ENCODE results near the gene PPP1R12A. TPM values are rescaled to one million over a fixed set of nuclear protein-coding genes. Genes with fewer than 3 reads are reported as not detected.

The PPP1R12A gene
- total and polyA plus RNA-seq, 5 donors, result 20.2 to 77.1 (median 70.5) TPM

GRCh38 chr12:79841248-79841877 is 93.5 kb downstream of the PPP1R12A start:
- WGBS, result 63% methylated on average over 4 of the region's 4 CpGs
- intact Hi-C loops (cut with DNase I), result no loop called here
- DNase-seq, result no peak
- peak in 1 of 2 donors; percentile 66 for ATAC-seq
- Histone ChIP-seq H3K4me1 (ENCODE audit: control insufficient read depth, insufficient read depth, low read length) (peaks cover 5% of the 10 kb centered on the region), H3K4me3 (ENCODE audit: low read length) (no peak overlapping the region), H3K27me3 (ENCODE audit: control insufficient read depth, insufficient read depth) (no peaks in the 10 kb centered on the region), H3K9me3 (ENCODE audit: control insufficient read depth, low read length) (no peaks in the 10 kb centered on the region), H3K27ac (ENCODE audit: low read length) (peak overlapping the region; percentile 78)

- Histone ChIP-seq H3K27me3 (ENCODE audit: control insufficient read depth, insufficient read depth) (no peaks in the 10 kb centered on the region), H3K9me3 (ENCODE audit: control insufficient read depth, low read length) (no peaks in the 10 kb centered on the region), H3K4me1 (ENCODE audit: control insufficient read depth, insufficient read depth, low read length) (peaks cover 5% of the 10 kb centered on the region), H3K4me3 (ENCODE audit: low read length) (no peak overlapping the region), H3K27ac (ENCODE audit: low read length) (no peak overlapping the region)
- intact Hi-C loops (cut with DNase I), result no loop called here
- DNase-seq (no peak), ATAC-seq (no peak)
- WGBS, result 100% methylated on average over 3 of the region's 3 CpGs
Measured at GRCh38 chr12:79838359-79838758, 96.5 kb downstream of the PPP1R12A start.

DNA sequence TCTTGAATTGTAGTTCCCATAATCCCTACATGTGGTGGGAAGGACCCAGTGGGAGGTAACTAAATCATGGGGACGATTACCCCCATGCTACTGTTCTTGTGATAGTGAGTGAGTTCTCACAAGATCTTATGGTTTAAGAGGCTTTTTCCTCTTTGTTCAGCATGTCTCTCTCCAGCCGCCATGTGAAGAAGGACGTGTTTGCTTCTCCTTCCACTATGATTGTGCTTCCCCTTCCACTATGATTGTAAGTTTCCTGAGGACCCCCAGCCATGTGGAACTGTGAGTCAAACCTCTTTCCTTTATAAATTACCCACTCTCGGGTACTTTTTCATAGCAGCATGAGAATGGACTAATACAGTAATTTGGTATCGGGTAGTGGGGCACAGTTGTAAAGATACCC is 97.3 kb downstream of the PPP1R12A start:
- 93% methylated on average over 5 of the region's 5 CpGs for WGBS
- intact Hi-C loops (cut with DNase I), result no loop called here
- H3K27me3 ChIP-seq (ENCODE audit: control insufficient read depth, insufficient read depth), result no peaks in the 10 kb centered on the region
- H3K4me3 ChIP-seq (ENCODE audit: low read length), result no peak overlapping the region
- H3K9me3 ChIP-seq (ENCODE audit: control insufficient read depth, low read length), result no peaks in the 10 kb centered on the region
- H3K4me1 ChIP-seq (ENCODE audit: control insufficient read depth, insufficient read depth, low read length), result peaks cover 7% of the 10 kb centered on the region
- ATAC-seq (no peak), DNase-seq (no peak)
- H3K27ac ChIP-seq (ENCODE audit: low read length), result no peak overlapping the region

- peak; percentile 28 to 31 for ATAC-seq
- 77% methylated on average over 2 of the region's 2 CpGs for WGBS
- intact Hi-C loops (cut with DNase I), result no loop called here
- peaks cover 5% of the 10 kb centered on the region for H3K4me1 ChIP-seq (ENCODE audit: control insufficient read depth, insufficient read depth, low read length)
- no peak for DNase-seq
- no peak overlapping the region for H3K27ac ChIP-seq (ENCODE audit: low read length)
- H3K9me3 ChIP-seq (ENCODE audit: control insufficient read depth, low read length), result no peaks in the 10 kb centered on the region
- H3K4me3 ChIP-seq (ENCODE audit: low read length), result no peak overlapping the region
- no peaks in the 10 kb centered on the region for H3K27me3 ChIP-seq (ENCODE audit: control insufficient read depth, insufficient read depth)
Measured at GRCh38 chr12:79835377-79835843, 99.5 kb downstream of the PPP1R12A start.

- Histone ChIP-seq H3K27ac (ENCODE audit: low read length) (no peak overlapping the region), H3K4me3 (ENCODE audit: low read length) (no peak overlapping the region), H3K27me3 (ENCODE audit: control insufficient read depth, insufficient read depth) (no peaks in the 10 kb centered on the region), H3K9me3 (ENCODE audit: control insufficient read depth, low read length) (no peaks in the 10 kb centered on the region), H3K4me1 (ENCODE audit: control insufficient read depth, insufficient read depth, low read length) (peaks cover 5% of the 10 kb centered on the region)
- 69% methylated on average over 3 of the region's 3 CpGs for WGBS
- ATAC-seq (peak in 1 of 2 donors; percentile 36), DNase-seq (peak in 1 of 3 donors; percentile 45)
- intact Hi-C loops (cut with DNase I), result no loop called here
Measured at GRCh38 chr12:79834712-79835376, 100.1 kb downstream of the PPP1R12A start.

GRCh38 chr12:79830440-79830839 is 104.5 kb downstream of the PPP1R12A start:
- H3K4me3 ChIP-seq (ENCODE audit: low read length), result no peak overlapping the region
- intact Hi-C loops (cut with DNase I), result no loop called here
- no peak for ATAC-seq
- DNase-seq, result no peak
- H3K9me3 ChIP-seq (ENCODE audit: control insufficient read depth, low read length), result no peaks in the 10 kb centered on the region
- WGBS, result 67% methylated on average over 2 of the region's 2 CpGs
- H3K27me3 ChIP-seq (ENCODE audit: control insufficient read depth, insufficient read depth), result no peaks in the 10 kb centered on the region
- peaks cover 5% of the 10 kb centered on the region for H3K4me1 ChIP-seq (ENCODE audit: control insufficient read depth, insufficient read depth, low read length)
- no peak overlapping the region for H3K27ac ChIP-seq (ENCODE audit: low read length)

GRCh38 chr12:79828924-79829323 is 106.0 kb downstream of the PPP1R12A start:
- no peak overlapping the region for H3K27ac ChIP-seq (ENCODE audit: low read length)

DNA sequence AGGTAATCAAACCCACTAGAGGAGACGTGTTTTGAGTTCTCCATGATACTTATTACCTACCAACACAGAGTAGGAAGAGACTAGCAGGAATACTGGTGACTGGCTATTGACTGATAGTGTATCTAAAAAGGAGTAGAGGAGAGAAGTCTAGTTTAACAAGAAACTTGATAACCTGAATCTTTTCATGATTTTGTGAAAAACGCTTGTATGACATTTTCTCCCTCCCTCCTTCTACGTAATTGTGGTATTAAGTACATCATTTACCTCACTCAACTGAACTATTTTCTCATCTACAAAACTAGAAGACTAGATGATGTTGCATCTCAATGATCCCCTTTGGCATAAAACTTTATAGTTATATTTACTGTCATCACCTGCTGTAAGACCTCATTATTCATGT is 107.4 kb downstream of the PPP1R12A start:
- WGBS, result 89% methylated on average over 3 of the region's 3 CpGs
- H3K9me3 ChIP-seq (ENCODE audit: control insufficient read depth, low read length), result no peaks in the 10 kb centered on the region
- H3K4me1 ChIP-seq (ENCODE audit: control insufficient read depth, insufficient read depth, low read length), result peaks cover 2% of the 10 kb centered on the region
- no peak overlapping the region for H3K27ac ChIP-seq (ENCODE audit: low read length)
- DNase-seq (no peak), ATAC-seq (no peak)
- intact Hi-C loops (cut with DNase I), result no loop called here
- H3K4me3 ChIP-seq (ENCODE audit: low read length), result no peak overlapping the region
- H3K27me3 ChIP-seq (ENCODE audit: control insufficient read depth, insufficient read depth), result no peaks in the 10 kb centered on the region

More at GRCh38 chr12:79828924-79829323, 106.0 kb downstream of the PPP1R12A start:
- Histone ChIP-seq H3K4me3 (ENCODE audit: low read length) (no peak overlapping the region), H3K27me3 (ENCODE audit: control insufficient read depth, insufficient read depth) (no peaks in the 10 kb centered on the region), H3K9me3 (ENCODE audit: control insufficient read depth, low read length) (no peaks in the 10 kb centered on the region), H3K4me1 (ENCODE audit: control insufficient read depth, insufficient read depth, low read length) (peaks cover 2% of the 10 kb centered on the region)
- 81% methylated on average over 2 of the region's 2 CpGs for WGBS
- DNase-seq (no peak), ATAC-seq (no peak)
- intact Hi-C loops (cut with DNase I), result no loop called here

GRCh38 chr12:79826267-79827128 is 108.4 kb downstream of the PPP1R12A start:
- H3K27me3 ChIP-seq (ENCODE audit: control insufficient read depth, insufficient read depth), result no peaks in the 10 kb centered on the region
- H3K9me3 ChIP-seq (ENCODE audit: control insufficient read depth, low read length), result no peaks in the 10 kb centered on the region
- no peak for ATAC-seq
- WGBS, result 91% methylated on average over 6 of the region's 6 CpGs
- no peak for DNase-seq
- intact Hi-C loops (cut with DNase I), result no loop called here
- H3K27ac ChIP-seq (ENCODE audit: low read length), result no peak overlapping the region
- no peak overlapping the region for H3K4me3 ChIP-seq (ENCODE audit: low read length)
- H3K4me1 ChIP-seq (ENCODE audit: control insufficient read depth, insufficient read depth, low read length), result peaks cover 2% of the 10 kb centered on the region

DNA sequence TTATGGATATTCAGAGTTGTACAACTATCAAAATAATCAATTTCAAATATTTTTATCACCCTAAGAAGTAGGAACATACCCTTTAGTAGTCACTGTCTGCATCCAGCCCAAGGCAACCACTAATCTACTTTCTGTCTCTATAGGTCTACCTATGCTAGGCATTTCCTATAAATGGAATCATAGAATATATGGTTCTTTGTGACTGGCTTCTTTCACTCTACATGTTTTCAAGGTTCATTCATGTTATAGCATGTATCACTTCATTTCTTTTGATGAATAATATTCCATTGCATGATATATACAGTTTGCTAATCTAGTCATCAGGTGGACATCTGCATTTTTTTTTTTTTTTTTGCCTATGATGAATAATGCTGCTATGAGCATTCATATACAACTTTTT is 112.4 kb downstream of the PPP1R12A start:
- Histone ChIP-seq H3K4me1 (ENCODE audit: control insufficient read depth, insufficient read depth, low read length) (peaks cover 2% of the 10 kb centered on the region), H3K27me3 (ENCODE audit: control insufficient read depth, insufficient read depth) (no peaks in the 10 kb centered on the region), H3K27ac (ENCODE audit: low read length) (no peak overlapping the region), H3K9me3 (ENCODE audit: control insufficient read depth, low read length) (no peaks in the 10 kb centered on the region), H3K4me3 (ENCODE audit: low read length) (no peak overlapping the region)
- ATAC-seq (no peak), DNase-seq (no peak)
- intact Hi-C loops (cut with DNase I), result no loop called here

GRCh38 chr12:79818856-79819255 is 116.0 kb downstream of the PPP1R12A start:
- H3K27me3 ChIP-seq (ENCODE audit: control insufficient read depth, insufficient read depth), result no peaks in the 10 kb centered on the region
- H3K4me1 ChIP-seq (ENCODE audit: control insufficient read depth, insufficient read depth, low read length), result peaks cover 2% of the 10 kb centered on the region
- 12% methylated on average over 3 of the region's 3 CpGs for WGBS
- DNase-seq (no peak), ATAC-seq (peak; percentile 82 to 96)
- no peaks in the 10 kb centered on the region for H3K9me3 ChIP-seq (ENCODE audit: control insufficient read depth, low read length)
- H3K27ac ChIP-seq (ENCODE audit: low read length), result no peak overlapping the region
- H3K4me3 ChIP-seq (ENCODE audit: low read length), result peak overlapping the region; percentile 32
- intact Hi-C loops (cut with DNase I), result loop anchor here in 1 of 4 donors (10.0 kb wide), 1 partner anchor 116 kb away; the partner anchor contains the start of gene PPP1R12A

Measured in right cardiac atrium (tissue), 5 donors.